Measurements from ENCODE around the gene CPM.

GRCh38 chr12:68913682-68914081, 19.3 kb downstream of the CPM start:
- TF ChIP-seq, protein P1, sequence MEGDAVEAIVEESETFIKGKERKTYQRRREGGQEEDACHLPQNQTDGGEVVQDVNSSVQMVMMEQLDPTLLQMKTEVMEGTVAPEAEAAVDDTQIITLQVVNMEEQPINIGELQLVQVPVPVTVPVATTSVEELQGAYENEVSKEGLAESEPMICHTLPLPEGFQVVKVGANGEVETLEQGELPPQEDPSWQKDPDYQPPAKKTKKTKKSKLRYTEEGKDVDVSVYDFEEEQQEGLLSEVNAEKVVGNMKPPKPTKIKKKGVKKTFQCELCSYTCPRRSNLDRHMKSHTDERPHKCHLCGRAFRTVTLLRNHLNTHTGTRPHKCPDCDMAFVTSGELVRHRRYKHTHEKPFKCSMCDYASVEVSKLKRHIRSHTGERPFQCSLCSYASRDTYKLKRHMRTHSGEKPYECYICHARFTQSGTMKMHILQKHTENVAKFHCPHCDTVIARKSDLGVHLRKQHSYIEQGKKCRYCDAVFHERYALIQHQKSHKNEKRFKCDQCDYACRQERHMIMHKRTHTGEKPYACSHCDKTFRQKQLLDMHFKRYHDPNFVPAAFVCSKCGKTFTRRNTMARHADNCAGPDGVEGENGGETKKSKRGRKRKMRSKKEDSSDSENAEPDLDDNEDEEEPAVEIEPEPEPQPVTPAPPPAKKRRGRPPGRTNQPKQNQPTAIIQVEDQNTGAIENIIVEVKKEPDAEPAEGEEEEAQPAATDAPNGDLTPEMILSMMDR (IDR thresholded peaks at IDR 0.05; ENCODE audit: low read length), result no peak
- no peak for TF ChIP-seq EZH2phosphoT487 (IDR thresholded peaks at IDR 0.05; ENCODE audit: low read length)
- TF ChIP-seq EZH2 (optimal IDR thresholded peaks at IDR 0.05; ENCODE audit: low read depth, low read length), result no peak

All from MM.1S (cell line).